GM12872 (cell line): Measurements from ENCODE around the gene PHRF1.

Experiments used
- TF ChIP-seq, protein P1 (sequence below): IDR thresholded peaks from 3 replicates; pipeline ENCODE4 v1.5.1; 2011; ENCODE audit warnings: low read depth, mild to moderate bottlenecking, low read length, moderate library complexity; ENCODE audit not compliant: insufficient read depth

Gene PHRF1

DNA sequence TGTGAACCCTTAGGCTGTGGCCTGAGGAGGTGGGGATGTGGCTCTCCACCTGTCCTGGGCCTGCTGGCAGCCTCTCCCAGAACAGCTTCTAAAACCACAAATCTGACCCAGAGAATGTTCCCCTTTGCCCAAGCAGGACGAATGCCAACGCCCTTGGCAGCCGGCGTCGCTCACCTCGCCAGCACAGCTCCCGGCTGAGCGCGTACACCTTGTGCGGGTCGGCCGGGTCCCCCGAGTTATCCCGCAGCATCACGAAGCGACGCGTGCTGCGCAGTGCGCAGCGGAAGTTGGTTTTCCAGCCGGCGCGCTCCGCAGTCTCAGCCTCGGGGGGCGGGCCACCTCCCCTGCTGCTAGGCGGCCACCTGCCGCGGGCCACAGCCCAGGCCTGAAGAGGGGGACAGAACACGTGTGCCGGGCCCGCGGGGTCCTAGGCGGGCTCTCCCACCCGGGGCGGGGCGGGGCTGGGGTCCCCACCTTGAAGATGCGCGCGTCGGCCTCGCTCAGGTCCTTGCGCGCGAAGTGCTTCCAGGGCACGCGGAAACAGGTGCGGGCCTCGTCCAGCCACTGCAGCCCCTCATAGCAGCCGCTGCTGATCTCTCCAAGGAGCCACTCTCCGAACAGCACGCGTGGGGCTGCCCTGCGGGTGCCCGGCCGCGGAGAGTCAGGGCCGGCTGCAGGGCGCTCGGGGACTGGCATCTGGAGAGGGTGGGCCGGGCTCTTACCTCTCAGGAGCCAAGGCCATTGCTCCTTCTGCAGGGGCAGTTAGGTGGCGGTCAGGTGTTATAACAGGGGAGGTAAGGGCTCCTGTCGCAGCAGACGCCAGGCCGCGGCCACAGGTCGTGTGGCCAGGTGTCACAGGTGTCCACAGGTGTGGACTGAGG lies 38.6 kb downstream of the PHRF1 start:
- TF ChIP-seq, protein P1, sequence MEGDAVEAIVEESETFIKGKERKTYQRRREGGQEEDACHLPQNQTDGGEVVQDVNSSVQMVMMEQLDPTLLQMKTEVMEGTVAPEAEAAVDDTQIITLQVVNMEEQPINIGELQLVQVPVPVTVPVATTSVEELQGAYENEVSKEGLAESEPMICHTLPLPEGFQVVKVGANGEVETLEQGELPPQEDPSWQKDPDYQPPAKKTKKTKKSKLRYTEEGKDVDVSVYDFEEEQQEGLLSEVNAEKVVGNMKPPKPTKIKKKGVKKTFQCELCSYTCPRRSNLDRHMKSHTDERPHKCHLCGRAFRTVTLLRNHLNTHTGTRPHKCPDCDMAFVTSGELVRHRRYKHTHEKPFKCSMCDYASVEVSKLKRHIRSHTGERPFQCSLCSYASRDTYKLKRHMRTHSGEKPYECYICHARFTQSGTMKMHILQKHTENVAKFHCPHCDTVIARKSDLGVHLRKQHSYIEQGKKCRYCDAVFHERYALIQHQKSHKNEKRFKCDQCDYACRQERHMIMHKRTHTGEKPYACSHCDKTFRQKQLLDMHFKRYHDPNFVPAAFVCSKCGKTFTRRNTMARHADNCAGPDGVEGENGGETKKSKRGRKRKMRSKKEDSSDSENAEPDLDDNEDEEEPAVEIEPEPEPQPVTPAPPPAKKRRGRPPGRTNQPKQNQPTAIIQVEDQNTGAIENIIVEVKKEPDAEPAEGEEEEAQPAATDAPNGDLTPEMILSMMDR = no peak

DNA sequence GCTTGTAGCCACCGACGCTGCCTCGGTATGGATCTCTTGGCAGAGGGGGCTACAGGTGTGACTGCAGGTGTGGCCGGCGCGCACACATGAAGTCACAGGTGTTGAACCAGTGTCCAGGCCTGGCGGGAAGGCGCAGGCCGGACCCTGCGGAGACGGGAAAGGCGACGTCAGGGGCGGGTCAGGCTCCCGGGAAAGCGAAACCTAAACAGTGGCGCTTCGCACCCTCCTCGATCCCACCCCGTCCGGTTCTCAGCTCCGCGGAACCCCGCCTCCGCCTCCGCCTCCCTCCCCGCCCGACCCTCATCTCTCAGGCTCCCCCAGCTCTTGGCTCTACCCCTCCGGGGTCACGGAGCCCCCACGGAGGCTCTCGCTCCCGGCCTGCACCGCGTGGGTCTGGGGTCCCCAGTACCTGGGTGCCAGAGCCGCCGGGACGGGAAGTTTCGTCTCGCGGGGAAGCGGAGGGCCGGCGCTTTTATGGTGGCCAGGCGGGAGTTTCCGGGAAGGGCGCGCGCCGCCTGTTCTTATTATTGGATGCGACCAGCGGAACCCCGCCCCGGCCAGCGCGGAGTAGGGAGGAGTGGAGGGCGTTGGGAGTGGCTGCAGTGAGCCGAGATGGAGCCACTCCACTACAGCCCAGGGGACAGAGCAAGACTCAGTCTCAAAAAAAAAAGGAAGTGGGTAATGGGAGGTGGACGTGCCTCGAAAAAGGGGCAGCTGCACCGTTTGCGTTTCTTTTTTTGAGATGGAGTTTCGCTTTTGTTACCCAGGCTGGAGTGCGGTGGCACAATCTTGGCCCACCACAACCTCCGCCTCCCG lies 39.4 kb downstream of the PHRF1 start, which contains the start of gene IRF7:
Gene IRF7, minus strand, starts transcription at position 447 of the 816 bp plus-strand sequence. CDS start 586 bp downstream, outside the sequence.
- TF ChIP-seq, protein P1 = no peak

DNA sequence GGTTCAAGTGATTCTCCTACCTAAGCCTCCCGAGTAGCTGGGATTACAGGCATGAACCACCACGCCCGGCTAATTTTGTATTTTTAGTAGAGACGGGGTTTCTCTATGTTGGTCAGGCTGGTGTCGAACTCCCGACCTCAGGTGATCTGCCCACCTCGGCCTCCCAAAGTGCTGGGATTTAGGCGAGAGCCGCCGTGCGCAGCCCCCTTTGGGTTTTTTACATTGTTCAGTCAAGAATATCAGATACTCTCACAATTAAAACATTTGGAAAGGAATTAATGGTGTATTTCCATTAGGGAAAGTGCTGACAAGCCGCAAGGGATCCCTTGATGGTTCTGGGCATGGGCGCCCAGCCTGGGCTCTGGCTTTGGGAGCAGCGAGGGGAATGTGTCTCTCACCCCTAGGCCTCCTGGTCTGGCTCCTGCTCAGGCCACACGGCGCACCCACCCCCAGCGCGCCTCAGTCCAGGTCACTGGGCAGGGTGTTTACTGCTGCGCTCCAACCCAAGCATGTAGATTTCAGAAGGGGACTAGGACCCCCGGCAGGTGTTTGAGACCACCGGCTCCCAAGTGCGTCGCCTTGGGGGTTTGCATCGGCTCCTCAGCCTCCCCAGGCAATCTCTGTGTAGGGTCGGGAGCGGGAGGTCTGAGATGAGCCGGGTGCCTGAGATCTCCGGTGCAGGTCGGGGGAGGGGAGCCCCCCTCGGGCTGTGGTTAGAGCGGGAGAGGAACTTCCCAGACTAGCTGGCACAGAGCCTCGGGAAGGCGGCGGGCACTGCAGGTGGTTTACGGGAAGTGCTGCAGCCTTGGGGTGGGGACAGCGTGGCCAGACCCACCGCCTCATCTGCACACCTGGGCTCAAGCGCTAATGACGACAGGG lies 40.3 kb downstream of the PHRF1 start:
- TF ChIP-seq, protein P1 = no peak

DNA sequence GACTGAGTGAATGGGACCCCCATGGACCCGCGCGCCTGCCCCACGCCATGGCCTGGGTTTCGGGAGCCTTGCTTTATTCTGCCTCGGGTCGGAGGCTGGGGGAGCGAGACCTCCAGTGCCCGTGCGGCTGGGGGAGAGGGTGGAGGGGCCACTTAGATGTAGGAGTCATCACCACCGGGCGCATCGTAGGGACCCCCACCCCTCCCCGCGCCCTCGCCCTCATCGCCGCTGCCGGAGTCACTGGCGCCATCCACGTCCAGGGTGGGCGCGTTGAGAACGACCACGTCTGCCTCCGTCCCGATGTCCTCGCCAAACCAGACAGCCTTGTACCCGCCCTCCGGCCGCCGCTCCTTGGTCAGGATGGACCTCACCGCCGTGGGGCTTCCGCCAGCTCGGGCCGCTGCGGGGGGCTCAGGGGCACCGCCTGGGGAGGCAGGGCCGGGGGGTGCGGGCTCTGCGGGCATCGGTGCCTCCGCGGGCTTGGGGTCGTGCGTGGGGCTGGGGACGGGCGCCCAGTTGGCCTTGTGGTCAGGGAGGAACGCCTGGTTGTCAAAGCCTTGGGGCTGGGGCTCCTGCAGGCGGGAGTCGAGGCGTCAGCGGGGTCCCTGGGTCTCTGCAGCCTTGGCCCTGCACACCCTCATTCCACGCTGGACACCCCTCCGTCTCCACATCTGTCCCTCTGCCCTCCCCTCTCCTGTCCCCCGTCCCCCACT lies 41.1 kb downstream of the PHRF1 start:
- TF ChIP-seq, protein P1 = no peak

DNA sequence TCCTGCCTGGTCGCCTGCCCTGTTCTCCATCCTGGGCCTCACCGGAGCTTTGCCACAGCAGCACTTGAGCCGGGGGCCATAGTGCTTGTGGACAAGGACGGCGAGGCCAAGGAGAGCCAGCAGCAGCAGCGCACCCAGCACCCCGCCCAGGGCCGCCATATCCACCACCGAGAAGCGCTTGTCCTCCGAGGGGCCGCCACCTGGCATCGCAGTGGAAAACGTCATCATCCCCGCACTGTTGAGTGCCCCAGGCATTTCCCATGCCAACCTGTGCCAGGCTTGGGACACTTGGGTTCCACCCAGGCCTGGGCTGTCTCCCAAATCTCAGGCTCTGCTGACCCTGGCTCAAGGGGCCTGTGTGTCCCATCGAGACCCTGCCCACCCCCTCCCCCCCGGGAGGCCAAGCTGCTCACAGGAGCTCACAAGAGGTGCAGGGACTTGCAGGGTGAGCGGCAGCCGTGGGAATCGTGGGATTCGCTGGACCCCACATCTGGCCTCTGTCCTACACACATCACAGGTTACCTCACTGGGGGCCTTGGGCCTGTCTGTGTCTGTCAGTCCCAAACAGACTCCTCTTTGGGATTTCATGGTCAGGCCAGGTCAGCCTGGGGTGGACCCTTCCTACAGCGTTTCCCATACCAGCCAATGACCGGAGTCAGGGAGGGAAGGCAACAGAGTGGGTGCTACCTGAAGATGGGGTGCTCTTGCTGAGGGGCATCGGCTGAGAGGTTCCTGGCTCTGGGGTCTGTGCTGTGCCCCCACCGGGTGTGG lies 41.8 kb downstream of the PHRF1 start:
- TF ChIP-seq, protein P1 = no peak

DNA sequence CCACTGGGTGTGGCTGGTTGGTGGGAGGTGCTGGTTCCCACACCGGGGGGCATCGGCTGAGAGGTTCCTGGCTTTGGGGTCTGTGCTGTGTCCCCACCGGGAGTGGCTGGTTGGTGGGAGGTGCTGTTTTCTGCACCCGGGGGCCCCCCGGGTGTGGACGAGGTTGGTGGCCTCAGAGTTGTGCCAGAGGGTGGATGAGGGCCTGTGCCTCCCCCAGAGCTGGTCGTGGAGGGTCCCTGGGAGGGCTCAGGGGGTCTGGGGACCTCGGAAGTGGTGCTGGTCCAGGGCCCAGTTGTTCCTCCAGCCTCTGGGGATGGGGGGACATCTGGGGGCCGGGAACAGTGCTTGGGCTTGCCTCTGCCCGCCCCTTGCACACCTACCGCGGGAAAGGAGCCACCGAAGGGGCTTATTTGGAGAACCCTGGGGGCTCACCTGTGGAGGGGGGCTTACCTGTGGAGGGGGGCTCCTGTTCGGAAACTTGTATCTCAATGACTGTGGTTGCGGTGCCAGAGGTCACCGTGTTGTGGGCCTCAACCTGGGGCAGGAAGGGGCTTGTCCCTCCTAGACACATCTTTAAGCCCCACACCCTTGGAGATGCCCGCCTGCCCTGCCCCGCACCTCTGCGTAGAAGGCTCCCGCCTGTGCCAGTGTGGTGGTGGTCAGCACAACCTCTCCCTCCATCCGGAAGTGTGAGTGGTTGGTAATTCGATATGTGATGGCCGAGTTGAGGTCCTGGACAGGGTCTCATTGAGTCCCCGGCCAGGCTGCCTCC lies 42.8 kb downstream of the PHRF1 start:
- TF ChIP-seq, protein P1 = no peak
